HepG2 (cell line): Measurements from ENCODE around the gene ABCA8. TPM values are rescaled to one million over a fixed set of nuclear protein-coding genes. Genes with fewer than 3 reads are reported as not detected.

Experiments
- ATAC-seq: fragments of 200-7000 bp; cut with Tn5 transposase; 3 replicates; pipeline ENCODE4 v1.9.1; 2020; ENCODE audit warnings: mild to moderate bottlenecking, moderate library complexity
- BruUV-seq: library from RNA; stranded (reverse); fragments of 400-500 nt; replicated peaks from 2 replicates; lab custom pipeline; 2021; lab: Mats Ljungman, UMichigan
- CTCF ChIA-PET: fragments of 300-600 bp; formaldehyde crosslinking; extraction: SDS; loops from one replicate; lab custom pipeline; 2021; ENCODE audit warnings: low total read pairs, inconsistent platforms, low intra/inter-chr PET ratio; lab: Yijun Ruan, JAX
- POLR2A ChIA-PET: fragments of 350-600 bp; sonication (Branson Sonifier 250); formaldehyde crosslinking; loops from one replicate; lab custom pipeline; 2020; ENCODE audit warnings: antibody characterized with exemption, inconsistent platforms; lab: Yijun Ruan, JAX
- DNase-seq: peaks from one replicate; pipeline ENCODE4 v3.0.0-alpha.2; 2015; ENCODE audit warnings: low spot score
- FAIRE-seq: peaks from 3 replicates; lab custom pipeline; 2011; peaks lifted over from hg19 to GRCh38; lab: Jason Lieb, UNC
- H2AFZ ChIP-seq: one replicate; pipeline ENCODE4 v1.6.1; 2011; ENCODE audit warnings: low read length, inconsistent platforms
- H3K27ac ChIP-seq: fragments of 300-600 bp; 3 replicates; pipeline ENCODE4 v1.8.0; 2011; ENCODE audit warnings: mixed run types, mild to moderate bottlenecking, mixed read lengths, low read length, inconsistent platforms; ENCODE audit not compliant: insufficient read depth; ENCODE audit errors: extremely low read length
- H3K27me3 ChIP-seq, 2 experiments: fragments of 200-600 bp in 1 of 2; 2 replicates in 1 of 2; 3 replicates in 1 of 2; pipeline versions ENCODE4 v1.6.0 to v1.8.0; 2011; ENCODE audit warnings: low read length in 2 of 2, mild to moderate bottlenecking in 2 of 2, moderate library complexity in 2 of 2, inconsistent platforms in 1 of 2; ENCODE audit not compliant: insufficient read depth in 2 of 2, control insufficient read depth in 1 of 2
- H3K36me3 ChIP-seq, 2 experiments: fragments of 200-600 bp in 1 of 2; replicated peaks in 1 of 2; 2 replicates in 1 of 2; 3 replicates in 1 of 2; pipeline versions ENCODE4 v1.5.1 to v1.8.0; 2011; ENCODE audit warnings: low read length in 2 of 2, inconsistent platforms in 1 of 2; ENCODE audit not compliant: insufficient read depth in 2 of 2, control insufficient read depth in 1 of 2
- H3K4me1 ChIP-seq: 2 replicates; pipeline ENCODE4 v1.5.1; 2012; ENCODE audit warnings: low read length, inconsistent platforms; ENCODE audit not compliant: insufficient read depth
- H3K4me2 ChIP-seq: 2 replicates; pipeline ENCODE4 v1.6.0; 2011; ENCODE audit warnings: low read depth, low read length, inconsistent platforms
- H3K4me3 ChIP-seq, 3 experiments: fragments of 200-600 bp in 1 of 3; sonication (generic), shearing (Covaris generic) in 1 of 3; replicated peaks in 1 of 3; 2 replicates each; pipeline ENCODE4 v1.5.1; 2011 to 2016; ENCODE audit warnings: low read length in 3 of 3, inconsistent platforms in 2 of 3, low read depth in 2 of 3, mild to moderate bottlenecking in 2 of 3, control low read depth in 1 of 3, mixed read lengths in 1 of 3; ENCODE audit not compliant: insufficient read depth in 1 of 3
- H3K79me2 ChIP-seq: one replicate; pipeline ENCODE4 v1.6.1; 2011; ENCODE audit warnings: low read length, inconsistent platforms; ENCODE audit not compliant: insufficient read depth
- H3K9ac ChIP-seq: 2 replicates; pipeline ENCODE4 v1.6.0; 2011; ENCODE audit warnings: mild to moderate bottlenecking, low read depth, low read length, inconsistent platforms; ENCODE audit not compliant: insufficient read depth
- H3K9me3 ChIP-seq: 2 replicates; pipeline ENCODE4 v1.5.1; 2012; ENCODE audit warnings: mild to moderate bottlenecking, low read length
- H4K20me1 ChIP-seq: 2 replicates; pipeline ENCODE4 v1.6.0; 2011; ENCODE audit warnings: inconsistent platforms, mild to moderate bottlenecking, low read length, moderate library complexity; ENCODE audit not compliant: insufficient read depth
- CHD4 ChIP-seq: fragments of 200-600 bp; sonication (generic); IDR thresholded peaks from 2 replicates; pipeline ENCODE4 v1.7.0; 2017; ENCODE audit warnings: mild to moderate bottlenecking, low read length, borderline replicate concordance
- GMEB1 ChIP-seq: sonication (generic); formaldehyde crosslinking; IDR thresholded peaks from 2 replicates; pipeline ENCODE4 v1.5.1; 2020; ENCODE audit warnings: missing genetic modification reagents, mild to moderate bottlenecking, borderline replicate concordance
- HDAC6 ChIP-seq: fragments of 200-600 bp; sonication (generic); IDR thresholded peaks from 2 replicates; pipeline ENCODE4 v1.7.0; 2017; ENCODE audit warnings: mild to moderate bottlenecking, antibody characterized with exemption, low read length, low read depth
- MAX ChIP-seq: IDR thresholded peaks from 2 replicates; pipeline ENCODE4 v1.6.1; 2012; ENCODE audit warnings: inconsistent platforms
- MXD4 ChIP-seq: IDR thresholded peaks from 2 replicates; pipeline ENCODE4 v1.6.1; 2016; ENCODE audit warnings: mild to moderate bottlenecking, missing biosample characterization, missing genetic modification reagents
- NKX3-1 ChIP-seq: sonication (generic); formaldehyde crosslinking; IDR thresholded peaks from 2 replicates; pipeline ENCODE4 v1.5.0; 2020; ENCODE audit warnings: missing genetic modification reagents
- PRMT3 ChIP-seq: sonication (generic); formaldehyde crosslinking; IDR thresholded peaks from 2 replicates; pipeline ENCODE4 v1.8.1; 2022; ENCODE audit warnings: low read depth, mild to moderate bottlenecking, moderate library complexity, missing genetic modification reagents, borderline replicate concordance
- RFXANK ChIP-seq: IDR thresholded peaks from 2 replicates; pipeline ENCODE4 v1.6.1; 2016
- SMC3 ChIP-seq: IDR thresholded peaks from 2 replicates; pipeline ENCODE4 v1.6.1; 2011; ENCODE audit warnings: low read length, improper control_type of control experiment
- SP4 ChIP-seq: sonication (generic); formaldehyde crosslinking; IDR thresholded peaks from 2 replicates; pipeline ENCODE4 v1.8.1; 2023; ENCODE audit warnings: mild to moderate bottlenecking, missing genetic modification reagents
- TARDBP ChIP-seq: sonication (generic); formaldehyde crosslinking; IDR thresholded peaks from 2 replicates; pipeline ENCODE4 v1.8.0; 2022; ENCODE audit warnings: mild to moderate bottlenecking, missing genetic modification reagents
- ZFP36 ChIP-seq: fragments of 150-350 bp; IDR thresholded peaks from 2 replicates; pipeline ENCODE4 v1.6.1; 2018; ENCODE audit warnings: borderline replicate concordance, low read length, low read depth; ENCODE audit not compliant: partially characterized antibody
- ZNF432 ChIP-seq: sonication (generic); formaldehyde crosslinking; IDR thresholded peaks from 2 replicates; pipeline ENCODE4 v1.5.0; 2020; ENCODE audit warnings: missing genetic modification reagents, mild to moderate bottlenecking, borderline replicate concordance
- ZNF44 ChIP-seq: sonication (generic); formaldehyde crosslinking; IDR thresholded peaks from 2 replicates; pipeline ENCODE4 v1.5.1; 2020; ENCODE audit warnings: mild to moderate bottlenecking, missing genetic modification reagents
- ZNF558 ChIP-seq: sonication (generic); formaldehyde crosslinking; IDR thresholded peaks from 2 replicates; pipeline ENCODE4 v1.9.0; 2022; ENCODE audit warnings: mild to moderate bottlenecking, missing genetic modification reagents, borderline replicate concordance
- ZNF615 ChIP-seq: sonication (generic); formaldehyde crosslinking; IDR thresholded peaks from 2 replicates; pipeline ENCODE4 v1.5.0; 2020; ENCODE audit warnings: mild to moderate bottlenecking, missing genetic modification reagents, borderline replicate concordance
- ZNF703 ChIP-seq: sonication (generic); formaldehyde crosslinking; IDR thresholded peaks from 2 replicates; pipeline ENCODE4 v1.5.1; 2020; ENCODE audit warnings: missing genetic modification reagents, mild to moderate bottlenecking, moderate library complexity, borderline replicate concordance
- ZNF83 ChIP-seq: sonication (generic); formaldehyde crosslinking; IDR thresholded peaks from 2 replicates; pipeline ENCODE4 v1.4.0; 2020; ENCODE audit warnings: missing genetic modification reagents, mild to moderate bottlenecking, borderline replicate concordance
- WGBS: methylation state at CpG from one replicate; pipeline ENCODE4 v1.1.6; 2017; ENCODE audit warnings: low lambda C conversion rate; 5-methylcytosine and 5-hydroxymethylcytosine counted together
- in situ Hi-C: cut with HindIII; loops from 2 replicates; pipeline ENCODE4 v1.10.0; 2017; ENCODE audit warnings: low pct_unique_long_range_greater_than_20kb; ENCODE audit not compliant: extremely low pct_ligation_motif_present
- intact Hi-C: fragments of 100-400 bp; cut with micrococcal nuclease; formaldehyde crosslinking; loops from one replicate; pipeline ENCODE4 v1.10.0; 2022; ENCODE audit not compliant: unreplicated experiment
- polyA plus RNA-seq, 8 experiments: library from polyadenylated mRNA; depleted of rRNA in 3 of 8; stranded (reverse) in 7 of 8; unstranded in 1 of 8; fragments of >200 nt; fragmentation: Illumina TruSeq in 4 of 8; extraction: Trizol in 4 of 8; gene quantifications; 2 replicates each; pipeline versions ENCODE4 v1.2.1 to v1.2.3, GENCODE V29; 2011 to 2016; ENCODE audit warnings: low read depth in 4 of 8, missing spikeins in 1 of 8, mixed read lengths in 1 of 8; ENCODE audit not compliant: insufficient read depth in 1 of 8
- total RNA-seq, 5 experiments: library from RNA; depleted of rRNA; stranded (reverse); fragments of >200 nt; fragmentation: Illumina TruSeq; extraction: Trizol; gene quantifications; 2 replicates each; pipeline ENCODE4 v1.2.3, GENCODE V29; 2016; ENCODE audit warnings: low read depth in 1 of 5
- TF ChIP-seq, protein P1 (sequence below): sonication (generic); formaldehyde crosslinking; IDR thresholded peaks from 2 replicates; pipeline ENCODE4 v1.8.0; 2022; ENCODE audit warnings: mild to moderate bottlenecking, missing genetic modification reagents; ENCODE audit not compliant: insufficient replicate concordance

The ABCA8 gene
- total and polyA plus RNA-seq, 2 of the 13 experiments (the other 11 are each of a cell fraction or from before 2014, with no cell fraction given), result 0.05 to 0.18 TPM

DNA sequence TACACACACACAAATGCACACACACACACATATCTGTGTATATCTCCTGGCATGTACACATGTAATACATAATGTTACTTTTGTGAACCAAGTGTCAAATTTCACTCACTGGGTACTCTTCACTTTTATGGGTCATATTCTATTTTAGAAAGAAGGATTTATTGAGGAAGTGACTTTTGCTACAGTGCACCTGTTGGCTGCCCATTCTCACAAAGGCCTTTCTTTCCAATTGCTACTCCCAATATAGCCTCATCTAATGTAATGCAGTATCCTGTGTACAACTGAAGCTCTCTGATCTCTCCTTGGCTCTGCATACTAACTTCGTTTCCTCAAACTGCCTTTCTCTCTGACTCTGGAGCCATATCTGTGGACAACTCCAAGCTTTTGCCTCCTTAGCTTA lies 107.5 kb downstream of the ABCA8 start:
- H3K4me2 ChIP-seq, result no peak overlapping the region
- no peak overlapping the region for H3K9ac ChIP-seq
- WGBS, result 3% methylated on average over 1 of the region's 1 CpG
- ChIA-PET CTCF (no interaction called here), POLR2A (no interaction called here)
- intact Hi-C loops, result no loop called here
- no peak overlapping the region for H3K27ac ChIP-seq
- FAIRE-seq (no peak), DNase-seq (no peak), ATAC-seq (no peak)
- peaks cover 11% of the 10 kb centered on the region for H3K4me1 ChIP-seq
- no peak overlapping the region for H3K4me3 ChIP-seq
- H3K79me2 ChIP-seq, result no peaks in the 10 kb centered on the region
- in situ Hi-C loops, result no loop called here
- no peak overlapping the region for H2AFZ ChIP-seq
- no peaks in the 10 kb centered on the region for H3K36me3 ChIP-seq
- TF ChIP-seq ZNF432 (CRISPR knock-in tag), result no peak
- TF ChIP-seq MXD4 (CRISPR knock-in tag), result no peak
- TF ChIP-seq ZNF703 (CRISPR knock-in tag), result no peak
- no peak for TF ChIP-seq NKX3-1 (CRISPR knock-in tag)
- no peak for TF ChIP-seq ZNF558 (CRISPR knock-in tag)
- TF ChIP-seq ZFP36, result no peak
- no peak for TF ChIP-seq RFXANK (CRISPR knock-in tag)
- no peak for TF ChIP-seq TARDBP
- no peak for TF ChIP-seq SMC3
- no peak for TF ChIP-seq HDAC6
- no peak for TF ChIP-seq ZNF83 (CRISPR knock-in tag)
- no peak for TF ChIP-seq SP4 (CRISPR knock-in tag)
- TF ChIP-seq, protein P1, sequence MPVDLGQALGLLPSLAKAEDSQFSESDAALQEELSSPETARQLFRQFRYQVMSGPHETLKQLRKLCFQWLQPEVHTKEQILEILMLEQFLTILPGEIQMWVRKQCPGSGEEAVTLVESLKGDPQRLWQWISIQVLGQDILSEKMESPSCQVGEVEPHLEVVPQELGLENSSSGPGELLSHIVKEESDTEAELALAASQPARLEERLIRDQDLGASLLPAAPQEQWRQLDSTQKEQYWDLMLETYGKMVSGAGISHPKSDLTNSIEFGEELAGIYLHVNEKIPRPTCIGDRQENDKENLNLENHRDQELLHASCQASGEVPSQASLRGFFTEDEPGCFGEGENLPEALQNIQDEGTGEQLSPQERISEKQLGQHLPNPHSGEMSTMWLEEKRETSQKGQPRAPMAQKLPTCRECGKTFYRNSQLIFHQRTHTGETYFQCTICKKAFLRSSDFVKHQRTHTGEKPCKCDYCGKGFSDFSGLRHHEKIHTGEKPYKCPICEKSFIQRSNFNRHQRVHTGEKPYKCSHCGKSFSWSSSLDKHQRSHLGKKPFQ (CRISPR knock-in tag), result no peak
- no peak for TF ChIP-seq CHD4
- no peak for TF ChIP-seq PRMT3
- no peak for TF ChIP-seq ZNF44 (CRISPR knock-in tag)
- no peak for TF ChIP-seq GMEB1 (CRISPR knock-in tag)
- TF ChIP-seq ZNF615 (CRISPR knock-in tag), result no peak
- TF ChIP-seq MAX, result no peak
- no peaks in the 10 kb centered on the region for H4K20me1 ChIP-seq
- no peaks in the 10 kb centered on the region for H3K9me3 ChIP-seq
- H3K27me3 ChIP-seq, result 0 out of 5 replicates have a peak, but pooled peaks cover 0 to 7% of the 10 kb centered on the region in 2 experiments
- BruUV-seq, result no TSS peak
